MCF 10A (cell line): ENCODE results near the gene ZSCAN26. TPM values are rescaled to one million over a fixed set of nuclear protein-coding genes. Genes with fewer than 3 reads are reported as not detected.

ENCODE experiments used
- BruUV-seq: library from RNA; stranded (reverse); fragments of 400-500 nt; replicated peaks from 2 replicates; lab custom pipeline; 2021; lab: Mats Ljungman, UMichigan
- CTCF ChIA-PET: fragments of 300-600 bp; sonication (Branson Sonifier 250); formaldehyde crosslinking; extraction: SDS; loops from one replicate; lab custom pipeline; 2021; ENCODE audit warnings: antibody characterized with exemption, inconsistent platforms; lab: Yijun Ruan, JAX
- POLR2A ChIA-PET: fragments of 300-600, 350-650 bp; sonication (Branson Sonifier 250); formaldehyde crosslinking; extraction: SDS; loops from one replicate; lab custom pipeline; 2020; ENCODE audit warnings: antibody characterized with exemption, inconsistent platforms; lab: Yijun Ruan, JAX
- DNase-seq: peaks from one replicate; pipeline ENCODE4 v3.0.0-alpha.2; 2018; ENCODE audit not compliant: unreplicated experiment
- H3K27ac Mint-ChIP-seq: one replicate; pipeline ENCODE4 v1.8.0; 2022; ENCODE audit warnings: mild to moderate bottlenecking, low read depth, mixed read lengths; ENCODE audit not compliant: unreplicated experiment
- H3K27me3 Mint-ChIP-seq: one replicate; pipeline ENCODE4 v1.8.0; 2022; ENCODE audit warnings: mixed read lengths; ENCODE audit not compliant: insufficient read depth, unreplicated experiment
- H3K36me3 Mint-ChIP-seq: one replicate; pipeline ENCODE4 v1.8.0; 2022; ENCODE audit warnings: mild to moderate bottlenecking, moderate library complexity, mixed read lengths; ENCODE audit not compliant: insufficient read depth, unreplicated experiment
- H3K4me1 Mint-ChIP-seq: one replicate; pipeline ENCODE4 v1.8.0; 2022; ENCODE audit warnings: mixed read lengths; ENCODE audit not compliant: insufficient read depth, unreplicated experiment
- H3K4me3 Mint-ChIP-seq: one replicate; pipeline ENCODE4 v1.8.0; 2022; ENCODE audit warnings: mild to moderate bottlenecking, moderate library complexity, mixed read lengths; ENCODE audit not compliant: unreplicated experiment
- H3K9me3 Mint-ChIP-seq: one replicate; pipeline ENCODE4 v1.8.0; 2022; ENCODE audit warnings: mixed read lengths; ENCODE audit not compliant: unreplicated experiment
- intact Hi-C: fragments of 100-400 bp; cut with micrococcal nuclease; formaldehyde crosslinking; loops from 2 replicates; pipeline ENCODE4 v1.14.1; 2022
- total RNA-seq: library from RNA; stranded (reverse); gene quantifications from 2 replicates; pipeline ENCODE4 v1.2.3, GENCODE V29; 2022
- TF ChIP-seq, protein P1 (sequence below): fragments of 200-600 bp; IDR thresholded peaks from one replicate; pipeline ENCODE4 v1.8.0; 2022; ENCODE audit warnings: antibody characterized with exemption, mild to moderate bottlenecking; ENCODE audit not compliant: unreplicated experiment

The ZSCAN26 gene
- total RNA-seq, 1 experiment from 2014 or later, result 13.1 TPM

DNA sequence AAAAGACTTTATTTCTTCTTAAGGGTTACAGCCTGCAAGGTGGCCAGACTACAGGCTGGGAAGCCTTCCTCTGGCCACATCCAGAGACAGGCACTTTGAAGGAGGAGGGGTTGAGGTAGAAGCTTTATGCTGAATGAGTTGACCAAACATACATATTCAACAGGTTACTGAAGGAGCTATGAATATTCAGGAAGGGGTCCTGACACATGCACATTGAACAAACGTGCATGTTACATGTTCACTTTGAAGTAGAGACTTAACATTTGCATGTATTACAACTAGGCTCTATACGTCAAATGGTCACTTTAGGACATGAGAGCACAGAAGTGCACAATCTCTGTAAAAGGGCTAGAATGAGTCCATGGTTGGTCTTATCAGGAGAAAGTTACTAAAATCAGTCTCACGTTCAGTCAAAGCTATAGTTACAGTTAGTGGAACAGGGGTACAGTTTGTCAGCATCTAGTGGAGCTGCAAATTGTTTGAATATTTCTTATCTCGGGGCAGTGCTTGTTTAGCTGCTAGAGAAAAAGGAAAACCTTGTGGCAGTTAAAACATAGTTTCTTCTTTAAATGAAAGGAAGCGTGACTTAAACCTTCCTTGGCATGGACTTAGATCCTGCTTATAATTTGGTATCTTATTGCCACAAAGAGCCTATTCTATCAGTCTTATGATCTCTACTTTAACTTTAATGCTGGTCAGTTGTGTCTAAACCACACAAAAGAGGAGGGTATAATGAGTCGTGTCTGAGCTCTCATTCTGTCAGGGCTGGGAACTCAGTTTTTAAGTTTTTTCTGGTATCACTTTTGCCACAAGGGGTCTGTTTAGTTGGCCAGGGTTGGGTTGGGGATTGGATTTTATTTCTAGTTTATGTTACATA lies 46.4 kb upstream of the ZSCAN26 start:
- no TSS peak for BruUV-seq
- Mint-ChIP-seq H3K9me3 (no peaks in the 10 kb centered on the region), H3K4me3 (no peak overlapping the region), H3K27me3 (no peaks in the 10 kb centered on the region), H3K27ac (no peak overlapping the region), H3K36me3 (no peaks in the 10 kb centered on the region), H3K4me1 (peaks cover 9% of the 10 kb centered on the region)
- intact Hi-C loops, result no loop called here
- ChIA-PET POLR2A (interaction anchor here (1.0 to 3.3 kb wide), 5 partner anchors 15 to 366 kb away, joined by 3 to 25 read pairs (median 6); partner anchors contain the start of gene ZKSCAN8), CTCF (interaction anchor here (2.1 kb wide), 1 partner anchor 136 kb away, joined by 5 read pairs; no protein-coding TSS in a partner anchor)
- TF ChIP-seq, protein P1, sequence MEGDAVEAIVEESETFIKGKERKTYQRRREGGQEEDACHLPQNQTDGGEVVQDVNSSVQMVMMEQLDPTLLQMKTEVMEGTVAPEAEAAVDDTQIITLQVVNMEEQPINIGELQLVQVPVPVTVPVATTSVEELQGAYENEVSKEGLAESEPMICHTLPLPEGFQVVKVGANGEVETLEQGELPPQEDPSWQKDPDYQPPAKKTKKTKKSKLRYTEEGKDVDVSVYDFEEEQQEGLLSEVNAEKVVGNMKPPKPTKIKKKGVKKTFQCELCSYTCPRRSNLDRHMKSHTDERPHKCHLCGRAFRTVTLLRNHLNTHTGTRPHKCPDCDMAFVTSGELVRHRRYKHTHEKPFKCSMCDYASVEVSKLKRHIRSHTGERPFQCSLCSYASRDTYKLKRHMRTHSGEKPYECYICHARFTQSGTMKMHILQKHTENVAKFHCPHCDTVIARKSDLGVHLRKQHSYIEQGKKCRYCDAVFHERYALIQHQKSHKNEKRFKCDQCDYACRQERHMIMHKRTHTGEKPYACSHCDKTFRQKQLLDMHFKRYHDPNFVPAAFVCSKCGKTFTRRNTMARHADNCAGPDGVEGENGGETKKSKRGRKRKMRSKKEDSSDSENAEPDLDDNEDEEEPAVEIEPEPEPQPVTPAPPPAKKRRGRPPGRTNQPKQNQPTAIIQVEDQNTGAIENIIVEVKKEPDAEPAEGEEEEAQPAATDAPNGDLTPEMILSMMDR, result no peak
- DNase-seq, result no peak

GRCh38 chr6:28224131-28225055 lies 42.5 kb upstream of the ZSCAN26 start:
- ChIA-PET POLR2A (interaction anchor here (0.5 to 3.7 kb wide), 15 partner anchors 11 to 751 kb away, joined by 3 to 36 read pairs (median 5); partner anchors contain the start of genes PGBD1, ZKSCAN4, ZKSCAN8 and ZNF184), CTCF (interaction anchor here (0.7 to 1.0 kb wide), 3 partner anchors 43 to 131 kb away, joined by 3 to 5 read pairs (median 3); no protein-coding TSS in a partner anchor)
- Mint-ChIP-seq H3K36me3 (peaks cover 23% of the 10 kb centered on the region), H3K9me3 (no peaks in the 10 kb centered on the region), H3K4me1 (peaks cover 14% of the 10 kb centered on the region), H3K27me3 (no peaks in the 10 kb centered on the region), H3K27ac (peak overlapping the region; percentile 97), H3K4me3 (peak overlapping the region; percentile 94)
- intact Hi-C loops, result loop anchor here (1.0 to 2.0 kb wide), 5 partner anchors 28 to 159 kb away; partner anchors contain the start of genes ZKSCAN4, ZKSCAN8 and ZSCAN26
- BruUV-seq, result TSS peak; percentile 98
- DNase-seq, result no peak
- TF ChIP-seq, protein P1, result no peak

DNA sequence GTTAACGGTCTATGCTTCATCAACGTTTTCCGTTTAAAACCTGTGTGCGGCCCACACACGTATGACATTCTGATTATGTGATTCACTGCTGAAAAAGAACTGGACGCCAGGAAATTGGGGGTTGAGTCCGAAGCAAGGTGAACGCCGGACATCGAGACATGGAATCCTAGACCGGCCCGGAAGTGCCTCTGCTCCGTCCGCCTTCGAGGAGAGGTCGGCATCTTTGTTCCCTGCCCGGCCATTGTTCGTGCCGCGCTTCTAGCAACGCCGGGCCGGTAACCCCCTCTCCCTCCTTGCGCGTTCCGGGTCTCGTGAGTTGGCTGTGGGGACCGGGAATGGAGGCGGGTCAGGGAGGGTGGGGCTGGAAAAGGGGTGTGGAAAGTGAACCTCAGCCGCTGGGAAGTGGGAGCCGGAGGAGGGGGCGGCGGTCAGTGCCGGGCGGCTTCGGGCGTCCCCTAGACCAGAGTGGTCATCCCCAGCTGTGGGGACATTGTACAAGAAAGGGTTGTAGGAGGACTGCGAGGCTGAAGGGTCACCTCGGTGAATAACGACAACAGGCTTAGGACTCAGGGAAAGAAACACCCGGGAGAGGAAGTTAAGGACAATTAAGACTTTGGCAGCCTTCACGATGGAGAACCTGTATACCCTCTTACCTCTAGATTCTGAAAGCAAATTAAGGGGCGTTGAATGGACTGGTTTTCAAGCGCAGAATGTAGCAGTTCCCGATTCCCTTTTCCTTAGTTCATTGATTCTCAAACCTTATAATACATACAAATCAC lies 41.7 kb upstream of the ZSCAN26 start, which contains the start of gene ZSCAN9:
Gene ZSCAN9, plus strand, starts transcription at position 220 of the 779 bp plus-strand sequence. CDS start 1,810 bp downstream, outside the sequence.
- Mint-ChIP-seq H3K36me3 (peaks cover 32% of the 10 kb centered on the region), H3K4me3 (peak within 1 kb of the TSS; percentile 94), H3K9me3 (no peaks in the 10 kb centered on the region), H3K27ac (peak within 1 kb of the TSS; percentile 97), H3K27me3 (no peaks in the 10 kb centered on the region), H3K4me1 (peaks cover 16% of the 10 kb centered on the region)
- CTCF ChIA-PET, result interaction anchor here (0.6 to 1.0 kb wide), 3 partner anchors 80 to 131 kb away, joined by 3 read pairs; no protein-coding TSS in a partner anchor
- peak; percentile 93 for DNase-seq
- BruUV-seq, result TSS peak; percentile 65
- intact Hi-C loops, result loop anchor here (1.0 to 2.0 kb wide), 5 partner anchors 27 to 158 kb away; partner anchors contain the start of genes ZKSCAN4, ZKSCAN8 and ZSCAN26
- TF ChIP-seq, protein P1, result no peak
- POLR2A ChIA-PET, result interaction anchor here (0.7 to 3.7 kb wide), 14 partner anchors 12 to 158 kb away, joined by 3 to 36 read pairs (median 5); partner anchors contain the start of genes ZKSCAN4, ZKSCAN8, ZSCAN16 and ZSCAN26
